Uterus (tissue), 2 donors: ENCODE data around the gene TRAP1.

Source experiments
- POLR2A ChIP-seq, 2 donors: fragments of 450-650 bp; IDR thresholded peaks; one replicate each; pipeline ENCODE4 v1.6.1; 2016; ENCODE audit warnings: antibody characterized with exemption in 2 of 2, mild to moderate bottlenecking in 1 of 2, moderate library complexity in 1 of 2
- TF ChIP-seq, protein P1 (sequence below), 4 experiments: fragments of 200-600 bp in 2 of 4; fragments of 450-650 bp in 2 of 4; sonication (generic) in 2 of 4; IDR thresholded peaks; one replicate each; pipeline ENCODE4 v1.5.1; 2016 to 2019; ENCODE audit warnings: antibody characterized with exemption in 4 of 4, mild to moderate bottlenecking in 2 of 4, moderate library complexity in 1 of 4

DNA sequence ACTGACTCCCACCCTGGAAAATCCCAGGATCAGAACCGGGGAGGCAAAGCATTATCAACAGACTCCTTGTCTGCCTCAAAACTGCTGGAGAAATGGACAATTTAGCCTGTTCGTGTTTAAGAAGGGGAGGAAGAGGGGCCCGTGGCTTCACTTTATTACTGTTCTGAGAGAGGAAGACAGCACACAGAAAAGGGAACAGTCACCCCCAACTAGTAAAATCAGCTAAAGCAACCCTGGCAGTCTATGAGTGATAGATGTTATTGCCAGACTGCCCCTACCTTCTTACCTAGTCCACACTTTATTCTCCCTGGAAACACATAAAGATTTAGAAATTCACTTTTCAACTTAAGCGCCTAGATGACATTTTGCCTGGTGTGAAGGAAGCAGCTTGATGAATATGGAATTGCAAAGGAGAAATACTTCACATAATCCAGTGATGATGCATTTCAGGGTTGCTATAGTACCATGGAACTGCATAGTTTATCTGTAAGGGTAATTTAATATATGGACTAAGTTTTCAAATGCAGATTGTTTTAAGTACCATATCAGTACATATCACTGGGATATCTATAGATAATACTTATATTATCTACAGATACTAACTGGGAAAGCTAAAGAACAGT, 36.9 kb upstream of the TRAP1 start:
- TF ChIP-seq, protein P1, sequence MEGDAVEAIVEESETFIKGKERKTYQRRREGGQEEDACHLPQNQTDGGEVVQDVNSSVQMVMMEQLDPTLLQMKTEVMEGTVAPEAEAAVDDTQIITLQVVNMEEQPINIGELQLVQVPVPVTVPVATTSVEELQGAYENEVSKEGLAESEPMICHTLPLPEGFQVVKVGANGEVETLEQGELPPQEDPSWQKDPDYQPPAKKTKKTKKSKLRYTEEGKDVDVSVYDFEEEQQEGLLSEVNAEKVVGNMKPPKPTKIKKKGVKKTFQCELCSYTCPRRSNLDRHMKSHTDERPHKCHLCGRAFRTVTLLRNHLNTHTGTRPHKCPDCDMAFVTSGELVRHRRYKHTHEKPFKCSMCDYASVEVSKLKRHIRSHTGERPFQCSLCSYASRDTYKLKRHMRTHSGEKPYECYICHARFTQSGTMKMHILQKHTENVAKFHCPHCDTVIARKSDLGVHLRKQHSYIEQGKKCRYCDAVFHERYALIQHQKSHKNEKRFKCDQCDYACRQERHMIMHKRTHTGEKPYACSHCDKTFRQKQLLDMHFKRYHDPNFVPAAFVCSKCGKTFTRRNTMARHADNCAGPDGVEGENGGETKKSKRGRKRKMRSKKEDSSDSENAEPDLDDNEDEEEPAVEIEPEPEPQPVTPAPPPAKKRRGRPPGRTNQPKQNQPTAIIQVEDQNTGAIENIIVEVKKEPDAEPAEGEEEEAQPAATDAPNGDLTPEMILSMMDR (IDR thresholded peaks at IDR 0.05) = no peak
- no peak for TF ChIP-seq POLR2A (IDR thresholded peaks at IDR 0.05)
